OCI-LY1 (cell line): ENCODE results near the gene PPM1E.

ENCODE experiments used
- H2AFZ ChIP-seq: fragments of 200-600 bp; sonication (generic), shearing (Covaris generic); 2 replicates; pipeline ENCODE4 v1.6.0; 2014; ENCODE audit warnings: antibody characterized with exemption, mild to moderate bottlenecking, low read length
- H3F3A ChIP-seq: fragments of 200-600 bp; sonication (generic), shearing (Covaris generic); 2 replicates; pipeline ENCODE4 v1.6.0; 2014; ENCODE audit warnings: mild to moderate bottlenecking, antibody characterized with exemption, low read length, moderate library complexity; ENCODE audit not compliant: insufficient read depth
- H3K27ac ChIP-seq: fragments of 200-600 bp; sonication (generic); 2 replicates; pipeline ENCODE4 v1.5.1; 2014; ENCODE audit warnings: low read length, mixed run types, mild to moderate bottlenecking, low read depth; ENCODE audit not compliant: poor library complexity, severe bottlenecking
- H3K27me3 ChIP-seq: fragments of 200-600 bp; sonication (generic); 2 replicates; pipeline ENCODE4 v1.6.0; 2014; ENCODE audit warnings: antibody characterized with exemption, mild to moderate bottlenecking, low read length, moderate library complexity; ENCODE audit not compliant: insufficient read depth
- H3K36me3 ChIP-seq: fragments of 200-600 bp; sonication (generic); 2 replicates; pipeline ENCODE4 v1.6.1; 2014; ENCODE audit warnings: mild to moderate bottlenecking, antibody characterized with exemption, low read length, moderate library complexity, mixed read lengths; ENCODE audit not compliant: insufficient read depth
- H3K4me1 ChIP-seq: fragments of 200-600 bp; sonication (generic); 2 replicates; pipeline ENCODE4 v1.5.1; 2014; ENCODE audit warnings: mild to moderate bottlenecking, low read length, moderate library complexity; ENCODE audit not compliant: insufficient read depth, severe bottlenecking
- H3K4me2 ChIP-seq: fragments of 200-600 bp; sonication (generic), shearing (Covaris generic); 2 replicates; pipeline ENCODE4 v1.6.1; 2014; ENCODE audit warnings: low read length
- H3K4me3 ChIP-seq: fragments of 200-600 bp; sonication (generic); 2 replicates; pipeline ENCODE4 v1.5.1; 2014; ENCODE audit warnings: low read length, low read depth, mild to moderate bottlenecking, mixed read lengths; ENCODE audit not compliant: poor library complexity, severe bottlenecking
- H3K79me2 ChIP-seq: fragments of 200-600 bp; shearing (Covaris generic); 2 replicates; pipeline ENCODE4 v1.6.1; 2016; ENCODE audit warnings: mixed run types, low read length, mixed read lengths; ENCODE audit not compliant: insufficient read depth
- H3K9ac ChIP-seq: fragments of 200-600 bp; sonication (generic), shearing (Covaris generic); 2 replicates; pipeline ENCODE4 v1.6.1; 2014; ENCODE audit warnings: mild to moderate bottlenecking, low read length, mixed read lengths
- H3K9me2 ChIP-seq: fragments of 200-600 bp; sonication (generic), shearing (Covaris generic); 2 replicates; pipeline ENCODE4 v1.6.1; 2014; ENCODE audit warnings: low read depth, mild to moderate bottlenecking, low read length, mixed read lengths
- H3K9me3 ChIP-seq: fragments of 200-600 bp; shearing (Covaris generic); 2 replicates; pipeline ENCODE4 v1.6.1; 2014; ENCODE audit warnings: low read length, mixed read lengths
- H4K20me1 ChIP-seq: fragments of 200-600 bp; sonication (generic), shearing (Covaris generic); 2 replicates; pipeline ENCODE4 v1.6.0; 2016; ENCODE audit warnings: mild to moderate bottlenecking, low read length; ENCODE audit not compliant: insufficient read depth
- EZH2 ChIP-seq: fragments of 200-600 bp; sonication (generic), shearing (Covaris generic); IDR thresholded peaks from 2 replicates; pipeline ENCODE4 v1.8.0; 2017; ENCODE audit warnings: borderline replicate concordance, mixed run types, mild to moderate bottlenecking, antibody characterized with exemption, low read length, moderate library complexity, mixed read lengths
- TF ChIP-seq, protein P1 (sequence below): fragments of 200-600 bp; sonication (generic), shearing (Covaris generic); IDR thresholded peaks from 2 replicates; pipeline ENCODE4 v1.5.1; 2017; ENCODE audit warnings: mild to moderate bottlenecking, antibody characterized with exemption, low read length, moderate library complexity, mixed read lengths

The PPM1E gene

DNA sequence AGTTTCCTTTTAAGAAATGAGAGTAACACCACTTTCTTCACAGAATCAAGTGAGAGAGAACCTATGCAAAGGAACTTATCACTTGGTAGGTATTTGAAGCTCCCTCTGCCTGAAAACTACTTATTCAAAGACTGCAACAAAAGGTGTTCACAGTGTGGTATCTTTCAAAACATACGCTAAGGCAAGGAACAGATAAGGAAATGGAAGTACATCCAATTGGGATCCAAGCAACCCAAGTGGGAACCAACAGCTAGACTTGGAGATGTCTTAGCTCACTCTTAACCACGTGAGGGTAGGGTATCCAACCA lies 431 bp upstream of the PPM1E start:
- TF ChIP-seq, protein P1, sequence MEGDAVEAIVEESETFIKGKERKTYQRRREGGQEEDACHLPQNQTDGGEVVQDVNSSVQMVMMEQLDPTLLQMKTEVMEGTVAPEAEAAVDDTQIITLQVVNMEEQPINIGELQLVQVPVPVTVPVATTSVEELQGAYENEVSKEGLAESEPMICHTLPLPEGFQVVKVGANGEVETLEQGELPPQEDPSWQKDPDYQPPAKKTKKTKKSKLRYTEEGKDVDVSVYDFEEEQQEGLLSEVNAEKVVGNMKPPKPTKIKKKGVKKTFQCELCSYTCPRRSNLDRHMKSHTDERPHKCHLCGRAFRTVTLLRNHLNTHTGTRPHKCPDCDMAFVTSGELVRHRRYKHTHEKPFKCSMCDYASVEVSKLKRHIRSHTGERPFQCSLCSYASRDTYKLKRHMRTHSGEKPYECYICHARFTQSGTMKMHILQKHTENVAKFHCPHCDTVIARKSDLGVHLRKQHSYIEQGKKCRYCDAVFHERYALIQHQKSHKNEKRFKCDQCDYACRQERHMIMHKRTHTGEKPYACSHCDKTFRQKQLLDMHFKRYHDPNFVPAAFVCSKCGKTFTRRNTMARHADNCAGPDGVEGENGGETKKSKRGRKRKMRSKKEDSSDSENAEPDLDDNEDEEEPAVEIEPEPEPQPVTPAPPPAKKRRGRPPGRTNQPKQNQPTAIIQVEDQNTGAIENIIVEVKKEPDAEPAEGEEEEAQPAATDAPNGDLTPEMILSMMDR: no peak
- no peak for TF ChIP-seq EZH2
- Histone ChIP-seq H3K9me3 (no peaks in the 10 kb centered on the region), H3K4me2 (peak overlapping the region; percentile 90), H3K27me3 (peaks cover 10% of the 10 kb centered on the region; the same call in 1 of the 2 replicates), H3K9ac (no peak overlapping the region), H3K27ac (no peak overlapping the region), H2AFZ (no peak overlapping the region), H3K4me1 (peaks cover 10% of the 10 kb centered on the region), H3F3A (no peaks in the 10 kb centered on the region; the same call in 1 of the 2 replicates), H4K20me1 (no peaks in the 10 kb centered on the region), H3K36me3 (no peaks in the 10 kb centered on the region), H3K79me2 (no peaks in the 10 kb centered on the region), H3K4me3 (peak overlapping the region; percentile 72), H3K9me2 (no peaks in the 10 kb centered on the region)

DNA sequence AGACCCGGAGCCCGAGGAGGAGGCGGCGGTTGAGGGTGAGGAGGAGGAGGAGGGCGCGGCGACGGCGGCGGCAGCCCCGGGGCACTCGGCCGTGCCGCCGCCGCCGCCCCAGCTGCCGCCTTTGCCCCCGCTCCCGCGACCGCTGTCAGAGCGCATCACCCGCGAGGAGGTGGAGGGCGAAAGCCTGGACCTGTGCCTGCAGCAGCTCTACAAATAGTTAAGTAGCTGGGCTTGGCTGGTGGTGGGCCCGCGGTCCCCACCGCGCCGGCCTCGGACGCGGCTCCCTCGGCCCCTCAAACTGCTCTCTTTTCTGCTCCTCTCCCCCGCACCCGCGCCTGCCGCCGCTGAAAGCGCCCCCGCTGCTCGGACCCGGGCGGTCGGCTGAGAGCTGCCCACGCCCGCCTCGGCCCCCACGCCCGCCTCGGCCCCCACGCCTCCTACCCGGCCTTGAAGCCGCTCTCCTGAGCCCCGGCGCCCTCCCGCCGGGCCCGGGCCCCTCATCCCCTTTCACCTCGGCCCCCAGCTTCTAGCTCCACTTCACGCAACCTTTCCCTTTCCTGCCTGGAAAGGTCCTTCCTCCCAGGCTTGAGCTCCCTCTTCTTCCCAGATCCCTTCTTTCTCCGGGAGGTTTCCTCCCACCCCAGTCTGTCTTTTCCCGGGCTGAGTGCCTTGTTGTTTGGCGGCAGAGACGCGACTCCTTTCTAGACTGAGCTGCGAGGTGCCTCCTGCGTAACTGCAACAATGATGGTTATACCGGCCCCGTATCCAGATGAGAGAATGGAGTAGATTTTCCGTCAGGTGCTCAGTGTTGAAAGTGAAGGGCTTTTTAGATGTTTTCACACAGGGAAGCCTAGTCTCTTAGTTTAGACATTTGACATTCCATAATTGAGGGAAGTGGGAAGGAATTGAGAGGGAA lies 850 bp downstream of the PPM1E start:
- H4K20me1 ChIP-seq: no peaks in the 10 kb centered on the region
- H2AFZ ChIP-seq: no peak overlapping the region
- H3F3A ChIP-seq: no peaks in the 10 kb centered on the region; the same call in 1 of the 2 replicates
- peak overlapping the region; percentile 72 for H3K4me3 ChIP-seq
- no peak for TF ChIP-seq EZH2
- TF ChIP-seq, protein P1: no peak
- peaks cover 10% of the 10 kb centered on the region; the same call in 1 of the 2 replicates for H3K27me3 ChIP-seq
- peak overlapping the region; percentile 59; the same call in 1 of the 2 replicates for H3K9ac ChIP-seq
- no peaks in the 10 kb centered on the region for H3K9me2 ChIP-seq
- no peaks in the 10 kb centered on the region for H3K36me3 ChIP-seq
- H3K79me2 ChIP-seq: no peaks in the 10 kb centered on the region
- H3K9me3 ChIP-seq: no peaks in the 10 kb centered on the region
- H3K27ac ChIP-seq: no peak overlapping the region
- peak overlapping the region; percentile 90 for H3K4me2 ChIP-seq
- peaks cover 10% of the 10 kb centered on the region for H3K4me1 ChIP-seq

DNA sequence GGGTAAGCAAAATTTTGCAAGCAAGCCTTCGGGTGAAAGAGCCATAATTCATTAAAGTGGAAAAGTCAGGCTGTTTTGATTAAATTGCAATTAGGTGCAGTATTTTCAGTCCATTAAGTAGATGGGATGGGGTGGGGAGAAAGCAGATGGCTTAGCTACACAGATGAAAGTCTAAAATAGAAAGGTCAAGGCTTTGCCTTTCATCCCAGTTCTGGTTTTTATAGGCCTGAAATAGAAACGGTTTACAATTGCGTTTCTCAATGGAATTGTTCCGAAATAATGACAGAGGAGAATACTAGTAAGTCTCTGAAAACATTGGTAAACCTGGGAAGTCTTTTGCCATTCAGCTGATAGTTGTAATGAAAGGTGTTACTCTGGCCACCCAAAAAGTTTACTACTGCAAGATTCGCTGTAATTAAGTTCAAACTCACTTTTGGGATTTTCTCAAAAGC lies 1.5 kb downstream of the PPM1E start:
- no peaks in the 10 kb centered on the region; the same call in 1 of the 2 replicates for H3F3A ChIP-seq
- no peaks in the 10 kb centered on the region for H3K9me3 ChIP-seq
- no peak overlapping the region for H2AFZ ChIP-seq
- H3K9ac ChIP-seq: no peak overlapping the region
- H3K4me2 ChIP-seq: peak overlapping the region; percentile 90; the same call in 1 of the 2 replicates
- no peaks in the 10 kb centered on the region for H4K20me1 ChIP-seq
- H3K79me2 ChIP-seq: no peaks in the 10 kb centered on the region
- no peaks in the 10 kb centered on the region for H3K9me2 ChIP-seq
- no peak overlapping the region for H3K27ac ChIP-seq
- TF ChIP-seq EZH2: no peak
- TF ChIP-seq, protein P1: no peak
- H3K27me3 ChIP-seq: peaks cover 10% of the 10 kb centered on the region; the same call in 1 of the 2 replicates
- H3K4me1 ChIP-seq: peaks cover 10% of the 10 kb centered on the region
- H3K36me3 ChIP-seq: no peaks in the 10 kb centered on the region
- H3K4me3 ChIP-seq: no peak overlapping the region
